Measurements from ENCODE around the gene CYP4F11.
"Not testable (repeated sequence)": the region's sequence is repeated elsewhere in the genome, so short reads cannot be mapped to it uniquely, and the experiment has no call there.

The CYP4F11 gene

DNA sequence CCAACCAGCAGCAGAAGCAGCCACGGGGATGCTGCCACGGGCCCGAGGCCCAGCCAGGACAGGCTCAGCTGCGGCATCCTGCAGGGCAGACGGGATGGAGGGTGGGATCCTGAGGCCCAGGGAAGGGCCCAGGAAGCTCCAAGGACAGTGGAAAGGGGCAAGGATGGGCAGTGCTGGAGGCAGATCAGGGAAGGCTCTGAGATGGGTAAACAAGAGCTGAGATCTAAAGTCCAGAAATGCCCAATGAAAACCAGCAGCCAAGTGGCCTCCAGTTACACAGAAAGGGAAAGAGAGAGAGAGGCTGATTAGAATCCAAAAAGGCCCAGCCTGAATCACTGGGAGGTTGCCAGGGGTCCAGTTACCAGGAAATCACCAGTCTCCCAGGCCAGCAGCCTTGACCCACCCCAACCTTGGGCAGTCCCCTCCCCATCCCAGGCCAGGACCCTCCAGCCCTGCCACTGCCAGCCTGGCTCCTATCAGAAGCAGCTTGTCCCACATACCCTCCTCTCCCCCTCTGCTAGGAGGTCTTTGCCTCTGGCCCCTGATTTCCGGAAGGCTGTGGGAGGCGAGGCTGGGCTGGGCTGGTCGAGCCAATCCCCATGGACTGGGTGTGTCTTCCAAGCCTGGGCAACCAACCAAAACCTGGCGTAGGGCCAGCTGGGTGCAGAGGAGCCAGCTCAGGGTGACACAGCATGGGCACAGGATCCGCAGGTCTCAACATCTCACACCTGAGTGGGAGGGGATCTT, at the start of gene CYP4F11:
Gene CYP4F11, minus strand, starts transcription at position 198 of the 747 bp plus-strand sequence. Its CDS starts 121 bp downstream, at position 77.
- DNase-seq = no peak

GRCh38 chr19:15979293-15979692, 45.0 kb upstream of the CYP4F11 start:
- no peak for DNase-seq

DNA sequence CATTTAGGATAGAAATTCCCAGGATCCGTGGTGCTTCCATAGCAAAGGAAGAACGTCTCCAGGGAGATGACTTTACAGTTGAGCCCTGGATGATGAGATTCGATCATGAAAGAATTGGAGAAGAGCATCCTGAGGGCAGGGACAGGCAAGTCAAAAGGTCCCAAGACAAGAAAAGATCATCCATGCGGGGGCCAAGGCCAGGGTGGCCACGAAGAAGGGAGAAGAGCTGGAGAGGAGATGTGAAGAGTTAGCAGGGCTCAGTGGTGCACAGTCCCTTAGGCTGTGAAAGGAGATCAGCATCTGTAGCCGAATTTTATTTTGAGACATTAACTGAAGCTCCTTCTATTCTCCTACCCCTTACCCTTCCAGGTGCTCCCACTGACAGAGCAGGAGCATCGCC, 43.4 kb upstream of the CYP4F11 start:
- DNase-seq = no peak

DNA sequence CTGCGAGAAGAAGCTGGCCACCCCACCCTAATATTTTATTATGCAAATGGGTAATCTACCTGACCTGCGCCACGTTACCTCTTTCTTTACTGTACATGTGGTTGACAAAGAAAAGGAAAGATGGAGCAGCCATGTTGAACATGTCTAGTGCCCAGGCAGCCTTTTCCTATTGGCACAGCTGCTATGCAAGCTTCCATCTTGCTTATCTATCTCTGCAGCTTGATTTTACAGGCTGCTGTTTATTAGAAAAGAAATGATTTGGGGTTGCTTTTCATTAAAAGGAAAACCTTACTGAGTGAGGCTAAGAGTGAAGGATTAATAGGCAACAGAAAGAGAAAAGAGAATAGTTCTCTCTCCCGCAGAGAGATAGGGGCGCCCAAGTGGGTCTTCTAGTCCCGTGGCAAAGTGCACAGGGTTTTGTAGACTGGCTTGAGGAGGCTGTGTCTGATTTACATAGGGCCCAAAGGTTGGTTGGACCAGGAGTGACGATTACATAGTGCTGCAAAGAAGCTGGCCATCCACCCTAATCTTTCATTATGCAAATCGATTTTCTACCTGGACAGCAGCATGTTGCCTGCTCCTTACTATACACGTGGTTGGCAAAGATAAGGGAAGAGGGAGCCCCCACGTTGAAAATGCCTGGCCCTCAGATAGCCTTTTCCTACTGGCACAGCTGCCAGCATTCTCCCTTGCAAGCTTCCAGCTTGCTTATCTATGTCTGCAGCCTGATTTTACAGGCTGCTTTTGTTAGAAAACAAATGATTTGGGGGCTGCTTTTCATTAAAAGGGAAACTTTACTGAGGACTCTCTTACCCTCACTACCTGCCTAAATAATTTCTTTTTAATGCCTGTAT, 42.7 kb upstream of the CYP4F11 start:
- no peak for DNase-seq

GRCh38 chr19:15974856-15975255, 40.5 kb upstream of the CYP4F11 start:
- no peak for DNase-seq

GRCh38 chr19:15972043-15972442, 37.7 kb upstream of the CYP4F11 start:
- not testable (repeated sequence) for DNase-seq

- no peak for DNase-seq
Measured at GRCh38 chr19:15971224-15971780, 37.0 kb upstream of the CYP4F11 start.

- DNase-seq = no peak
Measured at GRCh38 chr19:15964231-15964630, 29.9 kb upstream of the CYP4F11 start.

DNA sequence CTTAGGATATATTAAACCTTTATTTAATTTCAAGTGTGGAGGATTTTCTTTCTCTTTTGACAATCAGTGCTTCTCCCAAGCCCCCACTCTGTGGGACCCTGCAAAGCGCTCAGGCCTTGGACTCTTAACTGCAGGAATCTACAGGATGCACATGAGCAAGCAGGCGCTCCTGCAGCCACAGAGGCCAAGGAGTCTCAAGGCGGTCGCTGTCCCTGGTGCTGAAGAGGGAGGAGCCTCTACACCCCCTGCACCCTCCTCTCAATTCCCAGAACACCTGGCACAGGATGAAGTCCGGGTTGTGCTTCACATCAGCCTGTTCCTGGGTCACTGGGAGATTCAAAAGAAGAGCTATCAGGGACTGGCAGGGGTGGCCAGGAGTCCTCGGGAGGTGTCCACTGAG, 28.0 kb upstream of the CYP4F11 start:
- no peak for DNase-seq

- DNase-seq = no peak
Measured at GRCh38 chr19:15954820-15955219, 20.5 kb upstream of the CYP4F11 start.

GRCh38 chr19:15948223-15949058, 14.1 kb upstream of the CYP4F11 start, which contains the start of gene OR10H4:
TSS of gene OR10H4 (plus strand) at chr19:15949008. CDS start at chr19:15949008, 0 bp downstream.
- DNase-seq = no peak

DNA sequence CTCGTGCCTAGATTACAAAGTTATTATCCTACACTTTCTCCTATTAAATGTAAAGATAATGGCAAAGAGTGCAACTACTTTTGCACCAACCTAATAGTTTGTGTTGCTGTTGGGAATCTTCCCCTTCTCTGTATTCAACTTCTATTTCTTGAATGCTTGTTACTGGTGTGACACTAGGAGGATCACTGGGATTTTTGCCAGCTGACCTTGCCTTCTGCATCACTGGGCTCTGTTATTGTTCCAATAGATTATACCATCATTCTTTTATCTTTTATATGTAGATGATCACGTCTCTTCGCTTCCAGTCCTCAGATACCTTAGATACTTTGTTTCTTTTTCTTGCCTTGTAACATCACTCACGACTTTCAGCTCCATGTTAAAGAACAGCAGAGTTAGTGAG, 11.0 kb upstream of the CYP4F11 start:
- no peak for DNase-seq

- DNase-seq = no peak
Measured at GRCh38 chr19:15944401-15944800, 10.1 kb upstream of the CYP4F11 start.

- no peak for DNase-seq
Measured at GRCh38 chr19:15937771-15938170, 3.4 kb upstream of the CYP4F11 start.

DNA sequence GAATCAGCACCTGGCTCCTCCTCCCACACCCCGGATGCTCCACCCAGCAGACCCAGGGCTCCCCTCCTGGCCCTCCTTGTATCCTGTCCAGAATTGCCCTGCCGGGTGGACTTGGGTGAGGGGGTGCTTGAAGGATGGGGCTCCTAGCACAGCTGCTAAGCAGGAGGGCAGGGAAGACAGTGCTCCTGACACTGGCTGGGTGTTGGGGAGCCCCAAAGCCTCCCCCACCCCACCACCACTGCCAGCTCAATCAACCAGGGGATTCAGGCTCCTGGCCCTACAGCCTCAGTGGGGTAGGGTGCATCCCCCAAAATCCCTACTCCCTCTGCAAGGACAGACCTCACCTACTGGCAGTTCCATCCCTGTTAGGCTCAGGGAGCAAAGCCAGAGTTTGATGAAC, 2.6 kb upstream of the CYP4F11 start:
- DNase-seq = no peak

DNA sequence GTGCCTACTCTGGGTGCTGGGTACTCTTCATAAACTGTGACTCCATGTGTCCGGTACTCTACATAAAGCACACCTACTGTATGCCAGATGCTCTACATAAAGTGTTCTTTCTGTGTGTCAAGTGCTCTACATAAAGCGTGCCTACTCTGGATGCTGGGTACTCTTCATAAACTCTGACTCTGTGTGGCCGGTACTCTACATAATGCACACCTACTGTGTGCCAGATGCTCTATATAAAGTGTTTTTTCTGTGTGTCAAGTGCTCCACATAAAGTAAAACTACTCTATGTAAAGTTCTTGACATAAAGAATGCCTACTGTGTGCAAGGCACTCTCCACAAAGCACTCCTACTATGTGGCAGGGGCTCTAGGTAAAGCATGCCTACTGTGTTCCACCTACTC, 1.8 kb upstream of the CYP4F11 start:
- no peak for DNase-seq

GRCh38 chr19:15935167-15935702, 906 bp upstream of the CYP4F11 start:
- DNase-seq = no peak

GRCh38 chr19:15933761-15934331, 483 bp downstream of the CYP4F11 start:
- peak; percentile 42 to 44 for DNase-seq

- DNase-seq = no peak
Measured at GRCh38 chr19:15928321-15928720, 6.0 kb downstream of the CYP4F11 start.

DNA sequence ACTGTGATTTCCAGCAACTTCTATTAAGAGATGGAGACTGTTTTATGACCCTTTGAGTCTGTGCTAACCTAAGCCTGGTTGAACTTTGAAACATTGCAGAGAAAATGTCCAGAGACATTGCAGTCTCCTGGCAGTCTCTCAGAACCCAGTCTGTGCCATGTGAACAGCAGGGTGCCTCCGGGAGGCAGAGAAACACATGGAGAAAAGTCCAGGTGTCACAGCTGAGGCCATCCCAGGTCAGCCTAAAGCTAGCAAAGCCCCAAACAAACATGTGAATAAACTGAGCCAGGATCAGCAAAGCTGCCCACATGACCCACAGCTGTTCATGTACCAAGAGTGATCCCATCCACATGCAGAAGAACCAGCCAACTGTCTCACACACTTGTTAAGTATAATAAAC, 7.8 kb downstream of the CYP4F11 start:
- no peak for DNase-seq

DNA sequence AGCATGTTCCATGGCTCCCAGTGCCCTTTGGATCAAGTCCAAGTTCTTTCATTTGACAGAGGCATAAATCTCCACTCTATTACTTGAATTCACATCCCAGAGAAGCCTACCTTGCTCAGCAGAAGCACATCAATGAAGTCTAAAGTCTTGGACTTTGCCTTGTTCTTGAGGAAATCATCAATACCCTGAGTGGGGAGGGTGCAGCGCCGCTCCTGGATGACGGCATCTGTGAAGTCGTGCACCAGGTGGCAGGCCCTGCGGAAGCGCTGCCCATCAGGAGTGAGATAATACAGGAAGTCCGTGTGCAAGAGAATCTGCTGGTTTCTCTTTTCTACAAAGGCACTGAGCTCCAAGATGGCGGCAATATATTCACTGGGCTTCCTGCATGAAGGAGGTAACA, 10.6 kb downstream of the CYP4F11 start:
- DNase-seq = no peak

DNA sequence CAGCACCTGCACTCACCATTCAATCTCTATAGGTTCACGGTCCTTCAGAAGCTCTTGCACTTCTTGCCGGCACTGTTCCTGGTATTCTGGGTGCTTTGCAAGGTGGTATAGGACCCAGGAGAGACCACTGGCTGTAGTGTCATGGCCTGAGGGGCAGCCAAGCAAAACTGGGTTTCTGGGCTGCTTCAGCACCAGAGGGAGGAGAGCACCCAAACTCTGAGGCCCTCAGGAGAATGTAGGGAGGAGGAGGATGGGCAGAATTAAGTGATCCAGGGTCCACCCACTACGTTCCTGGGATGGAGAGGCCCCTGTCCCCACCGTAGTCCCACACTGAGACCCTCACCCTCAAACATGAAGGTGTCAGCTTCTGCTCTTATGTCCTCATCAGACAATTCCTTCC, 12.3 kb downstream of the CYP4F11 start:
- no peak for DNase-seq
